NCI-H748 treated with DMSO at 0.1 percent for 48 hours (cell line): ENCODE measurements around the gene EPG5.
A peak's percentile ranks its signal among the peaks of the same experiment; 100 is the strongest.
"Not testable (repeated sequence)": the region's sequence is repeated elsewhere in the genome, so short reads cannot be mapped to it uniquely, and the experiment has no call there.

Source experiments
- DNase-seq: peaks from one replicate; lab custom pipeline; 2025; lab: John Stamatoyannopoulos, UW

Gene EPG5

GRCh38 chr18:45837283-45838070 is 129.7 kb downstream of the EPG5 start:
- DNase-seq: peak; percentile 35

- no peak for DNase-seq
Measured at GRCh38 chr18:45836242-45837205, 130.6 kb downstream of the EPG5 start.

DNA sequence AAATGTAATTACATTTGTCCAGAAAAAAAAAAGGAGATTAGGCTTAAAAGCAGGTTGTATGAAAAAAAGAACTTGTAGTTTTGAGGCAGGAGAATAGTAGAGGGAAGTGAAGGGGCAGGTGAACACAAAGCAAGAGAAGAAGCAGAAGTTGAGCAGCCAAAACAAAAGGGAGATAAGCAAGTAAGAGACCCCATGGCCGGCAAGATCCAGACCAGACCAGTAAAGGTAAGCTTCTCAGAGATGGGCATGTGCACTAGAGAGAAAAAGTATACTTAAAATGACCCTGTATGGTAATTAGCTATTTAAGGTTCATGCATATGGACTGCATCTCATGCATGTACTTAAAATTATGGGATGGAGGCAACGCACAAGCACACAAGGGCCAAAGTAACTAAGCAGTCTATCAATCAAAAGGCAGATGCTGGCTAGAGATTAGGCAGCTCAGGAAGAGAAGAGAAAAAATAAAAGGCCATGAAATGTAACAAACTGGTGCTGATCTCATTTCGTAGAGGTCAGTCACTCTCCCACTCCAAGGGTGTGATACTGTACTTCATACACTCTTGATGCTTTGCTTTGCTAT is 132.0 kb downstream of the EPG5 start:
- no peak for DNase-seq

- no peak for DNase-seq
Measured at GRCh38 chr18:45834306-45834705, 132.8 kb downstream of the EPG5 start.

- no peak for DNase-seq
Measured at GRCh38 chr18:45833846-45834245, 133.3 kb downstream of the EPG5 start.

DNA sequence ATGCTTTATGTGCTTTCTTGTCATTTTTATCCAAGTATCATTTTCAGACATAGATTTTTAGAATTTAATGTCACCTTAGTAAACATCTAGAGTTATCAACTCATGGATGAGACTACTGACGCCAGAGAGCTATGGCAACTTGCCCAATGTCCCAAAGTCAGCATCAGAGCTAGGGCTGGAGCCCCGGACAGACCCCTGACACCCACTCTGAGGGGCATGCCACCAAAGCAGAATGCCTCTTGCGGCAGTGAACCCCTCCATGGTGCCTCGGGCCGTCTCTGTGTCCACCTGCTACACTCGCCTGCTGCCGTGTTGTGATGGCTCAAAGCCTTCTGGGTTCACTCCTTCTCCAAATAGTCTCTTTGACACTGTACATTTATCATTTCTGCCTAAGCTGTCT is 136.2 kb downstream of the EPG5 start:
- DNase-seq: no peak

GRCh38 chr18:45829855-45830254 is 137.3 kb downstream of the EPG5 start:
- DNase-seq: no peak

DNA sequence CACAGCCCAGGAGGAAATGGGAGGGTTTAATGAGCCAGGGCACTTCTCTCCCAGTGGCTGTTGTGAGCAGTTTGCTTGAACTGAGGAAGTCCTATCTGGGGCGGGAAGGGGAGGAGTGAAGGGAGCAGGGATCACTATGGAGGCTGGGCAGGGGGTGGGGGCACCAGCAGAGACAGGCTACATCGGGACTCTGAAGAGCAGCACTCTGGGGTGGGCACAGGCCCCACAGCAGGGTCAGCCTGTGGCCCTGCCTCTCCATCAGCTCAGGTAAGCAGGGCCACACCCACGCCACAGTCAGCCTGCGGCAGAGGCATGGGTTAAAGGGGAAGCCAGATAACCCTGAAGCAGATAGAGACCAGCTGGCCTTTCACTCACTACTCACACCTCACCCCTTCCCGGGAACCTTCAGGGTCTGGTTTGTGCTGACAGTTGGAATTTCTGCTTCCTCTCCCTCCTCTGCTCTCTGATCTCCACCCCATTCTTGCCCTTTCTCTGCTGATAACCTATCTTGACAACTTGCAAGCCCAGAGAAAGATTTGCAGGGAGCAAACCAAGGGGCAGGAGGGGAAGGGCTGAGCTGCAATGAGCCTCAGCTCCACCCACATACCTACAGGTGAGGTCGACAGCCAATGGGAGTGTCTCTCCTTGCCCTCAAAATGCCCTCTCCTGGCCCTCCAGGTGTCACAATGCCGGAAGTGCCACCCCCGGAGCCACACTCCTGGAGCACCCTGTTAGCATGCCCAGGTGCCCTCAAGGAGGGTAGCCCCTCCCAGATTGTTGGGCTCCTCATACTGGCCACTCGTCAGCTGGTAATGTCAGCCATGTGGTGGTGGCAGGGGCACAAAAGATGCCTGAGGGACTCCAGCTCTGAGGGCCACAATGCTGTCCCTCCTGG is 138.0 kb downstream of the EPG5 start:
- no peak for DNase-seq

- DNase-seq: not testable (repeated sequence)
Measured at GRCh38 chr18:45826716-45827115, 140.4 kb downstream of the EPG5 start.

GRCh38 chr18:45826084-45826483 is 141.0 kb downstream of the EPG5 start:
- DNase-seq: no peak

DNA sequence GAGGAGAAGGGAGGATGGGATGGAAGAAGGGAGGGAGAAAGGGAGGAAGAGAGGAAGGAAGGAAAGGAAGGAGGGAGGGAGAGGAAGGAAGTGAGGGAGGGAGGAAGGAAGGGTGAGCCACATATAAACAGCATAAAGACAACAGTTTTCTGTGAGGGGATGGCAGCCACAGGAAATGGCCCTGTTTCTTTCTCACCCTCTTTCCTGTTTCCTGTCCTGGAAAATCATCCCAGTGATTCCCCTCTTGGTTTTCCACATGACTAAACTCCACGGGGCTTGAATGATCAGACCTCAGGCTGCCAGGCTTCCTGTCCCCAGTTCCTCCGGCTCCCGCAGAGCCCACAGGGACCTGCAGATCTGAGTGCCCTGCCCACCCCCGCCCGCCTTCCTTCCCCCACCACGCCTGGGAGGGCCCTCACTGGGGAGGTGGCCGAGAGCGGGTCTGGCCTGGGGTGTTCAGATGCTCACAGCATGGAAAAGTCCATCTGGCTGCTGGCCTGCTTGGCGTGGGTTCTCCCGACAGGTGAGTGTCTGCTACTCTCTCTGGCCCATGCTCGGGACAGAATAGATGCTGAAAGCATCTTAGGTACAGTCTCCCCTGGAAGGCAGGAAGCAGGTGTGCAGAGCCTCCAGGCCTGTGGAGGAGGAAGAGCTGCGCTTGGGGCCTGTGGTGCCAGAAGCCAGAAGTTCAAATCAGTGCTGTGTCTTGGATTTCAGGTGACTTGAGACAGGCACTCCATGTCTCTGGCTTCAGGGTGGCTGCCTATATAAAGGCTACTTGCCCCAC is 141.7 kb downstream of the EPG5 start, which contains the start of gene SIGLEC15:
Gene SIGLEC15, plus strand, starts transcription at position 418 of the 787 bp plus-strand sequence. Its CDS starts 54 bp downstream, at position 472.
- no peak for DNase-seq

DNA sequence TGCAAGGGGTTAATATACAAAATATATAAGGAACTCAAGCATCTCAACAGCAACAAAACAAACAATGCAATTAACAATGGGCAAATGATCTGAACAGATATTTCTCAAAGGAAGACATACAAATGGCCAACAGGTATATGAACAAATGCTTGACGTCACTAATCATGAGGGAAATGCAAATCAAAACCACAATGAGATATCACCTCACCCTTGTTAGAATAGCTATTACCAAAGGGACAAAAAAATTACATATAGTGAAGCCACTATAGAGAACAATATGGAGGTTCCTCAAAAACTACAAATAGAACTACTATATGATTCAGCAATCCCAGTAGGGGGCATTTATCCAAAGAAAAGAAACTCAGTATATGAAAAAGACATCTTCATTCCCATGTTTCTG is 145.4 kb downstream of the EPG5 start:
- no peak for DNase-seq

GRCh38 chr18:45821026-45821425 is 146.1 kb downstream of the EPG5 start:
- no peak for DNase-seq

GRCh38 chr18:45820106-45820745 is 146.9 kb downstream of the EPG5 start:
- no peak for DNase-seq

GRCh38 chr18:45818765-45819164 is 148.4 kb downstream of the EPG5 start:
- DNase-seq: not testable (repeated sequence)

DNA sequence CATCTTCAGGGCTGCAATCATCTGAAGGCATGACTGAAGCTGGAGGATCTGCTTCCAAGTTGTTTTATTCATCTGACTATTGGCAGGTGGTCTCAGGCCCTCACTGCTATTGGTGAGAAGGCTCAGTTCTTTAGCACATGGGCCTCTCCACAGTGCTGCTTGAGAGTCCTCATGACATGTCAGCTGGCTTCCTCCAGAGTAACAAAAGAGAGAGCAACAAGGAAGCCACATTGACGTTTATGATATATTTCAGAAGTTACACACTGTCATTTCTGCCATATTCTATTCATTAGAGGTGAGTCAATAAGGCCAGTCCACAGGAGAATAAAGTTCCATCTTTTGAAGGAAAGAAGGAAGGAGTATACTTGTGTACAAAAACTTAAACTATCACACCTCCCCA is 149.6 kb downstream of the EPG5 start:
- no peak for DNase-seq

GRCh38 chr18:45814733-45815132 is 152.4 kb downstream of the EPG5 start:
- DNase-seq: not testable (repeated sequence)

- DNase-seq: peak; percentile 13
Measured at GRCh38 chr18:45807144-45807543, 160.0 kb downstream of the EPG5 start.

GRCh38 chr18:45806226-45806625 is 160.9 kb downstream of the EPG5 start:
- DNase-seq: no peak

- DNase-seq: no peak
Measured at GRCh38 chr18:45805551-45805950, 161.6 kb downstream of the EPG5 start.
